Panc1 (cell line): Measurements from ENCODE around the gene RIC8B. TPM values are rescaled to one million over a fixed set of nuclear protein-coding genes. Genes with fewer than 3 reads are reported as not detected.

Experiments
- ATAC-seq: fragments of 200-7000 bp; cut with Tn5 transposase; 2 replicates; pipeline ENCODE4 v1.9.1; 2020; ENCODE audit warnings: mild to moderate bottlenecking, moderate library complexity
- BruUV-seq: library from RNA; stranded (reverse); fragments of 400-500 nt; replicated peaks from 2 replicates; lab custom pipeline; 2021; lab: Mats Ljungman, UMichigan
- CTCF ChIA-PET: fragments of 300-600 bp; sonication (Branson Sonifier 250); formaldehyde crosslinking; loops from one replicate; lab custom pipeline; 2022; ENCODE audit warnings: antibody characterized with exemption; lab: Charles Lee
- POLR2A ChIA-PET: fragments of 300-600 bp; sonication (Branson Sonifier 250); formaldehyde crosslinking; loops from one replicate; lab custom pipeline; 2022; ENCODE audit warnings: antibody characterized with exemption; lab: Charles Lee
- DNase-seq: peaks from one replicate; pipeline ENCODE4 v3.0.0-alpha.2; 2010; ENCODE audit warnings: low read depth, low spot score
- H3K27ac ChIP-seq: 2 replicates; pipeline ENCODE4 v1.5.1; 2011; ENCODE audit warnings: mild to moderate bottlenecking, low read length, inconsistent platforms
- H3K27me3 ChIP-seq: fragments of 200-500 bp; sonication (Bioruptor generic); 2 replicates; pipeline ENCODE4 v1.6.0; 2014; ENCODE audit warnings: low read length, inconsistent platforms; ENCODE audit not compliant: control insufficient read depth, insufficient read depth
- H3K36me3 ChIP-seq: fragments of 200-500 bp; sonication (Bioruptor generic); 2 replicates; pipeline ENCODE4 v1.5.1; 2014; ENCODE audit warnings: inconsistent platforms, mild to moderate bottlenecking, low read length, moderate library complexity; ENCODE audit not compliant: control insufficient read depth, insufficient read depth
- H3K4me1 ChIP-seq: 2 replicates; pipeline ENCODE4 v1.5.1; 2011; ENCODE audit warnings: inconsistent platforms, mild to moderate bottlenecking, low read length, moderate library complexity; ENCODE audit not compliant: control insufficient read depth, insufficient read depth
- H3K4me3 ChIP-seq, 2 experiments: 2 replicates each; pipeline ENCODE4 v1.5.1; 2011 to 2012; ENCODE audit warnings: low read depth in 2 of 2, low read length in 2 of 2, mild to moderate bottlenecking in 2 of 2, inconsistent platforms in 1 of 2, moderate library complexity in 1 of 2
- H3K9me3 ChIP-seq: fragments of 200-500 bp; sonication (Bioruptor generic); 2 replicates; pipeline ENCODE4 v1.5.1; 2014; ENCODE audit warnings: low read depth, mild to moderate bottlenecking, inconsistent platforms, low read length, moderate library complexity; ENCODE audit not compliant: control insufficient read depth, insufficient read depth
- CTCF ChIP-seq: fragments of 450-650 bp; IDR thresholded peaks from 2 replicates; pipeline ENCODE4 v1.5.1; 2017; ENCODE audit warnings: mild to moderate bottlenecking
- POLR2AphosphoS5 ChIP-seq: IDR thresholded peaks from 2 replicates; pipeline ENCODE4 v1.6.1; 2012; ENCODE audit warnings: mild to moderate bottlenecking, low read depth, low read length, moderate library complexity
- SIN3A ChIP-seq: IDR thresholded peaks from 2 replicates; pipeline ENCODE4 v1.6.1; 2012; ENCODE audit warnings: low read depth, mild to moderate bottlenecking, low read length, moderate library complexity, borderline replicate concordance; ENCODE audit not compliant: insufficient read depth
- TCF7L2 ChIP-seq: IDR thresholded peaks from 2 replicates; pipeline ENCODE4 v1.6.1; 2011; ENCODE audit warnings: mild to moderate bottlenecking, low read depth, low read length, inconsistent platforms
- in situ Hi-C: cut with HindIII; loops from 2 replicates; pipeline ENCODE4 v1.10.0; 2016; ENCODE audit warnings: low sequenced_read_pairs, low pct_unique_long_range_greater_than_20kb
- intact Hi-C: fragments of 100-400 bp; cut with micrococcal nuclease; formaldehyde crosslinking; loops from one replicate; pipeline ENCODE4 v1.10.0; 2022; ENCODE audit not compliant: unreplicated experiment
- total RNA-seq: library from RNA; stranded (reverse); gene quantifications from one replicate; pipeline ENCODE4 v1.2.1, GENCODE V29; 2021; ENCODE audit not compliant: unreplicated experiment
- TF ChIP-seq, protein P1 (sequence below), 2 experiments: IDR thresholded peaks; 2 replicates each; pipeline ENCODE4 v1.6.1; 2011 to 2012; ENCODE audit warnings: low read depth in 2 of 2, control low read depth in 1 of 2, low read length in 1 of 2, mild to moderate bottlenecking in 1 of 2, moderate library complexity in 1 of 2; ENCODE audit not compliant: insufficient read depth in 1 of 2

Gene RIC8B
- total RNA-seq, 1 experiment from 2014 or later, result 16.1 TPM

GRCh38 chr12:106740818-106741217 is 33.7 kb upstream of the RIC8B start:
- no TSS peak for BruUV-seq
- H3K4me1 ChIP-seq, result no peaks in the 10 kb centered on the region; the same call in 1 of the 2 replicates
- no peaks in the 10 kb centered on the region for H3K36me3 ChIP-seq
- ATAC-seq, result no peak
- H3K9me3 ChIP-seq, result no peaks in the 10 kb centered on the region
- H3K27ac ChIP-seq, result no peak overlapping the region
- TF ChIP-seq CTCF (no peak), POLR2AphosphoS5 (no peak), SIN3A (no peak), TCF7L2 (no peak)
- TF ChIP-seq, protein P1, sequence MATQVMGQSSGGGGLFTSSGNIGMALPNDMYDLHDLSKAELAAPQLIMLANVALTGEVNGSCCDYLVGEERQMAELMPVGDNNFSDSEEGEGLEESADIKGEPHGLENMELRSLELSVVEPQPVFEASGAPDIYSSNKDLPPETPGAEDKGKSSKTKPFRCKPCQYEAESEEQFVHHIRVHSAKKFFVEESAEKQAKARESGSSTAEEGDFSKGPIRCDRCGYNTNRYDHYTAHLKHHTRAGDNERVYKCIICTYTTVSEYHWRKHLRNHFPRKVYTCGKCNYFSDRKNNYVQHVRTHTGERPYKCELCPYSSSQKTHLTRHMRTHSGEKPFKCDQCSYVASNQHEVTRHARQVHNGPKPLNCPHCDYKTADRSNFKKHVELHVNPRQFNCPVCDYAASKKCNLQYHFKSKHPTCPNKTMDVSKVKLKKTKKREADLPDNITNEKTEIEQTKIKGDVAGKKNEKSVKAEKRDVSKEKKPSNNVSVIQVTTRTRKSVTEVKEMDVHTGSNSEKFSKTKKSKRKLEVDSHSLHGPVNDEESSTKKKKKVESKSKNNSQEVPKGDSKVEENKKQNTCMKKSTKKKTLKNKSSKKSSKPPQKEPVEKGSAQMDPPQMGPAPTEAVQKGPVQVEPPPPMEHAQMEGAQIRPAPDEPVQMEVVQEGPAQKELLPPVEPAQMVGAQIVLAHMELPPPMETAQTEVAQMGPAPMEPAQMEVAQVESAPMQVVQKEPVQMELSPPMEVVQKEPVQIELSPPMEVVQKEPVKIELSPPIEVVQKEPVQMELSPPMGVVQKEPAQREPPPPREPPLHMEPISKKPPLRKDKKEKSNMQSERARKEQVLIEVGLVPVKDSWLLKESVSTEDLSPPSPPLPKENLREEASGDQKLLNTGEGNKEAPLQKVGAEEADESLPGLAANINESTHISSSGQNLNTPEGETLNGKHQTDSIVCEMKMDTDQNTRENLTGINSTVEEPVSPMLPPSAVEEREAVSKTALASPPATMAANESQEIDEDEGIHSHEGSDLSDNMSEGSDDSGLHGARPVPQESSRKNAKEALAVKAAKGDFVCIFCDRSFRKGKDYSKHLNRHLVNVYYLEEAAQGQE (IDR thresholded peaks at IDR 0.05; ENCODE audit: insufficient read depth in 1 of 2, low read depth in 2 of 2, low read length in 1 of 2), result no peak
- no peak overlapping the region for H3K4me3 ChIP-seq
- ChIA-PET POLR2A (no interaction called here), CTCF (no interaction called here)
- intact Hi-C loops, result no loop called here
- in situ Hi-C loops, result no loop called here
- DNase-seq, result no peak
- peaks cover 31% of the 10 kb centered on the region; the same call in 1 of the 2 replicates for H3K27me3 ChIP-seq

- CTCF ChIA-PET, result no interaction called here
- H3K36me3 ChIP-seq, result no peaks in the 10 kb centered on the region
- ATAC-seq (no peak), DNase-seq (no peak)
- BruUV-seq, result no TSS peak
- H3K27ac ChIP-seq, result no peak overlapping the region
- H3K4me3 ChIP-seq, result no peak overlapping the region
- in situ Hi-C loops, result no loop called here
- POLR2A ChIA-PET, result no interaction called here
- peaks cover 27% of the 10 kb centered on the region; the same call in 1 of the 2 replicates for H3K27me3 ChIP-seq
- no peak for TF ChIP-seq CTCF
- TF ChIP-seq TCF7L2, result no peak
- TF ChIP-seq, protein P1 (IDR thresholded peaks at IDR 0.05; ENCODE audit: insufficient read depth in 1 of 2, low read depth in 2 of 2, low read length in 1 of 2), result no peak
- TF ChIP-seq SIN3A, result no peak
- no peak for TF ChIP-seq POLR2AphosphoS5
- no peaks in the 10 kb centered on the region; the same call in 1 of the 2 replicates for H3K4me1 ChIP-seq
- intact Hi-C loops, result no loop called here
- H3K9me3 ChIP-seq, result no peaks in the 10 kb centered on the region
Observed at GRCh38 chr12:106741247-106741646, 33.2 kb upstream of the RIC8B start.
